HCT116 (cell line): ENCODE results near the gene ABCG1. TPM values are rescaled to one million over a fixed set of nuclear protein-coding genes. Genes with fewer than 3 reads are reported as not detected.

ENCODE experiments used
- ATAC-seq: fragments of 200-7000 bp; cut with Tn5 transposase; 2 replicates; pipeline ENCODE4 v1.9.1; 2020; ENCODE audit warnings: mild to moderate bottlenecking, moderate library complexity
- BruUV-seq: library from RNA; stranded (reverse); fragments of 400-500 nt; replicated peaks from 2 replicates; lab custom pipeline; 2021; lab: Mats Ljungman, UMichigan
- CTCF ChIA-PET: fragments of 300-600 bp; sonication (Branson Sonifier 250); formaldehyde crosslinking; loops from one replicate; lab custom pipeline; 2021; ENCODE audit warnings: antibody characterized with exemption; lab: Charles Lee
- POLR2A ChIA-PET: fragments of 300-600, 350-600 bp; sonication (Branson Sonifier 250); formaldehyde crosslinking; loops from one replicate; lab custom pipeline; 2021; ENCODE audit warnings: antibody characterized with exemption; lab: Charles Lee
- RAD21 ChIA-PET, 2 experiments: fragments of 300-600 bp; sonication (Branson Sonifier 250); formaldehyde crosslinking; loops; one replicate each; lab custom pipeline; 2023; ENCODE audit warnings: low total read pairs in 2 of 2; ENCODE audit not compliant: uncharacterized antibody in 2 of 2, unreplicated experiment in 2 of 2, low non-redundant PET in 1 of 2; lab: Charles Lee
- DNase-seq: peaks from one replicate; pipeline ENCODE4 v3.0.0-alpha.2; 2010; ENCODE audit warnings: low read depth, low spot score
- H2AFZ ChIP-seq: fragments of 200-600 bp; shearing (Covaris generic), sonication (generic); 2 replicates; pipeline ENCODE4 v1.6.1; 2017; ENCODE audit warnings: low read depth, mixed run types, mixed read lengths, antibody characterized with exemption, low read length; ENCODE audit not compliant: poor library complexity, severe bottlenecking
- H3K27ac ChIP-seq: 2 replicates; pipeline ENCODE4 v1.5.1; 2012; ENCODE audit warnings: low read depth, low read length
- H3K27me3 ChIP-seq: fragments of 200-600 bp; sonication (generic); 2 replicates; pipeline ENCODE4 v1.6.1; 2016; ENCODE audit warnings: mixed run types, low read length, mixed read lengths; ENCODE audit not compliant: insufficient read depth
- H3K36me3 ChIP-seq, 2 experiments: fragments of 200-500 bp in 1 of 2; fragments of 200-600 bp in 1 of 2; sonication (Bioruptor generic) in 1 of 2; sonication (generic) in 1 of 2; 2 replicates each; pipeline versions ENCODE4 v1.5.1 to v1.6.1; 2014 to 2016; ENCODE audit warnings: low read length in 2 of 2, inconsistent platforms in 1 of 2, mixed read lengths in 1 of 2, mixed run types in 1 of 2; ENCODE audit not compliant: insufficient read depth in 2 of 2, control insufficient read depth in 1 of 2
- H3K4me1 ChIP-seq, 2 experiments: fragments of 200-600 bp in 1 of 2; sonication (generic) in 1 of 2; 2 replicates each; pipeline versions ENCODE4 v1.5.1 to v1.6.1; 2012 to 2017; ENCODE audit warnings: low read length in 2 of 2, inconsistent platforms in 1 of 2, mild to moderate bottlenecking in 1 of 2, mixed read lengths in 1 of 2, mixed run types in 1 of 2, moderate library complexity in 1 of 2; ENCODE audit not compliant: insufficient read depth in 2 of 2, control insufficient read depth in 1 of 2
- H3K4me2 ChIP-seq: fragments of 200-600 bp; sonication (generic); 2 replicates; pipeline ENCODE4 v1.6.1; 2017; ENCODE audit warnings: mixed run types, low read length, mixed read lengths
- H3K4me3 ChIP-seq, 2 experiments: fragments of 200-600 bp in 1 of 2; sonication (generic) in 1 of 2; replicated peaks in 1 of 2; 2 replicates each; pipeline ENCODE4 v1.5.1; 2011 to 2016; ENCODE audit warnings: low read length in 2 of 2, control low read depth in 1 of 2, low read depth in 1 of 2, mild to moderate bottlenecking in 1 of 2, mixed read lengths in 1 of 2, mixed run types in 1 of 2
- H3K79me2 ChIP-seq: fragments of 200-600 bp; sonication (generic); 2 replicates; pipeline ENCODE4 v1.6.1; 2017; ENCODE audit warnings: mild to moderate bottlenecking, mixed run types, low read length, moderate library complexity, mixed read lengths; ENCODE audit not compliant: insufficient read depth
- H3K9ac ChIP-seq: fragments of 200-600 bp; sonication (generic); 2 replicates; pipeline ENCODE4 v1.6.1; 2016; ENCODE audit warnings: low read length, mixed read lengths
- H3K9me2 ChIP-seq: fragments of 200-600 bp; sonication (generic), shearing (Covaris generic); 2 replicates; pipeline ENCODE4 v1.6.1; 2017; ENCODE audit warnings: mixed run types, mild to moderate bottlenecking, moderate library complexity; ENCODE audit not compliant: insufficient read depth
- H3K9me3 ChIP-seq, 2 experiments: fragments of 200-500 bp in 1 of 2; fragments of 200-600 bp in 1 of 2; sonication (Bioruptor generic) in 1 of 2; sonication (generic) in 1 of 2; 2 replicates each; pipeline ENCODE4 v1.6.1; 2014 to 2017; ENCODE audit warnings: low read length in 2 of 2, mixed read lengths in 2 of 2, inconsistent platforms in 1 of 2, low read depth in 1 of 2, mild to moderate bottlenecking in 1 of 2, mixed run types in 1 of 2, moderate library complexity in 1 of 2; ENCODE audit not compliant: control insufficient read depth in 1 of 2, insufficient read depth in 1 of 2
- H4K20me1 ChIP-seq: fragments of 200-600 bp; sonication (generic), shearing (Covaris generic); 2 replicates; pipeline ENCODE4 v1.6.1; 2017; ENCODE audit warnings: mixed run types, mild to moderate bottlenecking, moderate library complexity; ENCODE audit not compliant: insufficient read depth
- EGR1 ChIP-seq: IDR thresholded peaks from 2 replicates; pipeline ENCODE4 v1.6.1; 2012; ENCODE audit warnings: low read depth
- EZH2 ChIP-seq: fragments of 200-600 bp; sonication (generic); IDR thresholded peaks from 2 replicates; pipeline ENCODE4 v1.6.1; 2017; ENCODE audit warnings: antibody characterized with exemption, mixed run types
- FOSL1 ChIP-seq: IDR thresholded peaks from 2 replicates; pipeline ENCODE4 v1.6.1; 2012; ENCODE audit warnings: low read depth
- JUND ChIP-seq: IDR thresholded peaks from 2 replicates; pipeline ENCODE4 v1.6.1; 2012
- POLR2A ChIP-seq: IDR thresholded peaks from 2 replicates; pipeline ENCODE4 v1.7.0; 2011; ENCODE audit warnings: borderline replicate concordance; ENCODE audit not compliant: insufficient read depth, insufficient read length; ENCODE audit errors: extremely low read depth
- TCF7L2 ChIP-seq: IDR thresholded peaks from 2 replicates; pipeline ENCODE4 v1.7.0; 2011; ENCODE audit warnings: borderline replicate concordance, inconsistent platforms; ENCODE audit not compliant: insufficient read depth, insufficient read length; ENCODE audit errors: extremely low read depth
- intact Hi-C: fragments of 100-400 bp; cut with micrococcal nuclease; formaldehyde crosslinking; loops from 2 replicates; pipeline ENCODE4 v1.10.0; 2022
- total RNA-seq: library from RNA; stranded (reverse); gene quantifications from one replicate; pipeline ENCODE4 v1.2.1, GENCODE V29; 2021; ENCODE audit not compliant: unreplicated experiment
- TF ChIP-seq, protein P1 (sequence below): IDR thresholded peaks from 2 replicates; pipeline ENCODE4 v1.6.1; 2012; ENCODE audit warnings: low read depth

Gene ABCG1
- total RNA-seq, 1 experiment from 2014 or later, result 1.6 TPM

DNA sequence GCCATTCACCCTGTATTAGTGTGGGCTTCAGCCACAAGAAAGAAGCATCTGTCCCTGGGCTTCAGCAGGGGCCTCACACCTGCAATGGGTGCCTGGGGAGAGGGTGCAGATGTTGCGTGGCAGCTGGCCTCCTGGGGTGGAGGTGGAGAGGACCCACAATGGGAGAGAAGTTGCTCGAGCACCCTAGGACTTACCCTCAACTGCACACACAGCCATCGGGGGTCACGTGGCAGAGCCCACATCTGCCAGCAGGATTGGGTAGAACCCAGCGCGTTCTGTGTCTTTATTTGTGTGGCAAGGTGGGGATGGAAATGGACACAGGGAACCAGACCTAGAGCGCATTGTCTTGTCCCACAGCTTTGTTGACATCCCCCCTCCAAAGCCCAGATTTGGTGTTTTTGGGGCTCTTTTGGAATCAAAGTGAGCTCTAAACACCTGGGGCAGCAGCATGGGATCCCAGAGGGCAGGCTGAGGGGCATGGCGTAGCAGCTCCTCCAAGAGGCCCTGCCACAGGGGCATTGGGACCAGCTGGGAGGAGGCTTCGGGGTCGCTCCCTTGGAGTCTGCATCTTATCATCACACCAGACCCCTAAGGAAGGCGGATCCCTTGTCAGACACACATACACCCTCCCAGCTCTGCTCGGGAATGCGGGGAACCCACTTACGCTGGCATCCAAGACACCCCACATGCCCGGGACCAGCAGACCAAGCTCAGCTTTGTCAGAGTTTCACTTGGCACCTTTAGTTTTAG lies 5.1 kb downstream of the ABCG1 start:
- no TSS peak for BruUV-seq
- H4K20me1 ChIP-seq, result no peaks in the 10 kb centered on the region
- no peaks in the 10 kb centered on the region for H3K27me3 ChIP-seq
- no peak for ATAC-seq
- H3K9ac ChIP-seq, result no peak overlapping the region
- no peak overlapping the region for H3K4me3 ChIP-seq
- peaks cover 22 to 33% of the 10 kb centered on the region in 2 experiments for H3K4me1 ChIP-seq
- ChIA-PET CTCF (no interaction called here), RAD21 (no interaction called here), POLR2A (no interaction called here)
- H3K36me3 ChIP-seq, result no peaks in the 10 kb centered on the region
- TF ChIP-seq EZH2, result no peak
- no peak for TF ChIP-seq FOSL1
- TF ChIP-seq TCF7L2, result no peak
- TF ChIP-seq, protein P1, sequence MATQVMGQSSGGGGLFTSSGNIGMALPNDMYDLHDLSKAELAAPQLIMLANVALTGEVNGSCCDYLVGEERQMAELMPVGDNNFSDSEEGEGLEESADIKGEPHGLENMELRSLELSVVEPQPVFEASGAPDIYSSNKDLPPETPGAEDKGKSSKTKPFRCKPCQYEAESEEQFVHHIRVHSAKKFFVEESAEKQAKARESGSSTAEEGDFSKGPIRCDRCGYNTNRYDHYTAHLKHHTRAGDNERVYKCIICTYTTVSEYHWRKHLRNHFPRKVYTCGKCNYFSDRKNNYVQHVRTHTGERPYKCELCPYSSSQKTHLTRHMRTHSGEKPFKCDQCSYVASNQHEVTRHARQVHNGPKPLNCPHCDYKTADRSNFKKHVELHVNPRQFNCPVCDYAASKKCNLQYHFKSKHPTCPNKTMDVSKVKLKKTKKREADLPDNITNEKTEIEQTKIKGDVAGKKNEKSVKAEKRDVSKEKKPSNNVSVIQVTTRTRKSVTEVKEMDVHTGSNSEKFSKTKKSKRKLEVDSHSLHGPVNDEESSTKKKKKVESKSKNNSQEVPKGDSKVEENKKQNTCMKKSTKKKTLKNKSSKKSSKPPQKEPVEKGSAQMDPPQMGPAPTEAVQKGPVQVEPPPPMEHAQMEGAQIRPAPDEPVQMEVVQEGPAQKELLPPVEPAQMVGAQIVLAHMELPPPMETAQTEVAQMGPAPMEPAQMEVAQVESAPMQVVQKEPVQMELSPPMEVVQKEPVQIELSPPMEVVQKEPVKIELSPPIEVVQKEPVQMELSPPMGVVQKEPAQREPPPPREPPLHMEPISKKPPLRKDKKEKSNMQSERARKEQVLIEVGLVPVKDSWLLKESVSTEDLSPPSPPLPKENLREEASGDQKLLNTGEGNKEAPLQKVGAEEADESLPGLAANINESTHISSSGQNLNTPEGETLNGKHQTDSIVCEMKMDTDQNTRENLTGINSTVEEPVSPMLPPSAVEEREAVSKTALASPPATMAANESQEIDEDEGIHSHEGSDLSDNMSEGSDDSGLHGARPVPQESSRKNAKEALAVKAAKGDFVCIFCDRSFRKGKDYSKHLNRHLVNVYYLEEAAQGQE, result no peak
- TF ChIP-seq POLR2A, result no peak
- TF ChIP-seq JUND, result no peak
- TF ChIP-seq EGR1, result no peak
- H3K79me2 ChIP-seq, result no peaks in the 10 kb centered on the region
- H3K27ac ChIP-seq, result no peak overlapping the region
- H3K9me3 ChIP-seq, result no peaks in the 10 kb centered on the region
- DNase-seq, result no peak
- H3K9me2 ChIP-seq, result no peaks in the 10 kb centered on the region
- intact Hi-C loops, result no loop called here
- no peak overlapping the region for H2AFZ ChIP-seq
- no peak overlapping the region for H3K4me2 ChIP-seq
